Colonic mucosa (tissue), 4 donors: ENCODE results near the gene PKDCC. TPM values are rescaled to one million over a fixed set of nuclear protein-coding genes. Genes with fewer than 3 reads are reported as not detected.

Source experiments
- DNase-seq: peaks from one replicate; pipeline ENCODE4 v3.0.0-alpha.2; 2020
- H3K27ac ChIP-seq: fragments of 200-600 bp; one replicate; pipeline ENCODE4 v1.8.0; 2021
- H3K27me3 ChIP-seq: fragments of 200-600 bp; one replicate; pipeline ENCODE4 v1.8.0; 2021
- H3K36me3 ChIP-seq: fragments of 200-600 bp; one replicate; pipeline ENCODE4 v1.8.0; 2021
- H3K4me1 ChIP-seq: fragments of 200-600 bp; one replicate; pipeline ENCODE4 v1.8.0; 2021; ENCODE audit warnings: mild to moderate bottlenecking
- H3K4me3 ChIP-seq: fragments of 200-600 bp; one replicate; pipeline ENCODE4 v1.8.0; 2021
- H3K9ac ChIP-seq, 2 donors: one replicate each; pipeline ENCODE4 v1.7.0; 2013; ENCODE audit warnings: control low read depth in 2 of 2, low read depth in 2 of 2, low read length in 2 of 2
- H3K9me3 ChIP-seq: fragments of 200-600 bp; one replicate; pipeline ENCODE4 v1.8.0; 2021
- CTCF ChIP-seq: fragments of 200-600 bp; IDR thresholded peaks from one replicate; pipeline ENCODE4 v1.8.0; 2022; ENCODE audit warnings: antibody characterized with exemption, mild to moderate bottlenecking
- intact Hi-C: fragments of 100-400 bp; cut with DNase I; formaldehyde crosslinking; loops from one replicate; pipeline ENCODE4 v1.14.1; 2022
- total RNA-seq, 2 donors: library from RNA; stranded (reverse); fragmentation: NEBNext Ultra II Directional in 1 of 2; extraction: Animal tissue kit (Norgen Biotek cat#: 25700) in 1 of 2; gene quantifications; one replicate each; pipeline ENCODE4 v1.2.1, GENCODE V29; 2021
- donor health status: healthy.
- donor health status: DM: no; HTN: no; CAD: no.
- donor health status: DM: no; HTN: no; CAD: no.

Gene PKDCC
- total RNA-seq, 2 donors from 2014 or later: 61.3 to 125 TPM

GRCh38 chr2:42036940-42037339 lies 10.9 kb upstream of the PKDCC start:
- intact Hi-C loops: no loop called here
- H3K27ac ChIP-seq: no peak overlapping the region
- H3K27me3 ChIP-seq: no peaks in the 10 kb centered on the region
- DNase-seq: no peak
- no peak overlapping the region for H3K9ac ChIP-seq
- TF ChIP-seq CTCF: no peak
- no peaks in the 10 kb centered on the region for H3K4me1 ChIP-seq
- H3K9me3 ChIP-seq: no peaks in the 10 kb centered on the region
- H3K4me3 ChIP-seq: no peak overlapping the region
- H3K36me3 ChIP-seq: no peaks in the 10 kb centered on the region

GRCh38 chr2:42040643-42041278 lies 7.1 kb upstream of the PKDCC start:
- DNase-seq: no peak

GRCh38 chr2:42041377-42042127 lies 6.3 kb upstream of the PKDCC start:
- Histone ChIP-seq H3K9me3 (no peaks in the 10 kb centered on the region), H3K4me3 (no peak overlapping the region), H3K9ac (no peak overlapping the region), H3K4me1 (no peaks in the 10 kb centered on the region), H3K36me3 (no peaks in the 10 kb centered on the region), H3K27ac (no peak overlapping the region), H3K27me3 (no peaks in the 10 kb centered on the region)
- intact Hi-C loops: loop anchor here (10.0 kb wide), 1 partner anchor 77 kb away; no protein-coding TSS in a partner anchor
- DNase-seq: no peak
- no peak for TF ChIP-seq CTCF

More at GRCh38 chr2:42040643-42041278, 7.1 kb upstream of the PKDCC start:
- no peak overlapping the region for H3K27ac ChIP-seq
- no peaks in the 10 kb centered on the region for H3K36me3 ChIP-seq
- no peak overlapping the region for H3K4me3 ChIP-seq
- no peaks in the 10 kb centered on the region for H3K9me3 ChIP-seq
- no peaks in the 10 kb centered on the region for H3K27me3 ChIP-seq
- no peak for TF ChIP-seq CTCF
- no peaks in the 10 kb centered on the region for H3K4me1 ChIP-seq
- H3K9ac ChIP-seq: no peak overlapping the region
- intact Hi-C loops: loop anchor here (10.0 kb wide), 1 partner anchor 76 kb away; no protein-coding TSS in a partner anchor

- Histone ChIP-seq H3K27ac (no peak overlapping the region), H3K4me1 (no peaks in the 10 kb centered on the region), H3K4me3 (no peak overlapping the region), H3K27me3 (no peaks in the 10 kb centered on the region), H3K36me3 (no peaks in the 10 kb centered on the region), H3K9ac (no peak overlapping the region), H3K9me3 (no peaks in the 10 kb centered on the region)
- no peak for TF ChIP-seq CTCF
- no peak for DNase-seq
- intact Hi-C loops: loop anchor here (10.0 kb wide), 1 partner anchor 78 kb away; no protein-coding TSS in a partner anchor
Observed at GRCh38 chr2:42042631-42043355, 5.0 kb upstream of the PKDCC start.

- Histone ChIP-seq H3K9me3 (no peaks in the 10 kb centered on the region), H3K4me1 (no peaks in the 10 kb centered on the region), H3K4me3 (no peak overlapping the region), H3K27me3 (no peaks in the 10 kb centered on the region), H3K9ac (no peak overlapping the region), H3K27ac (no peak overlapping the region), H3K36me3 (no peaks in the 10 kb centered on the region)
- DNase-seq: no peak
- TF ChIP-seq CTCF: no peak
- intact Hi-C loops: loop anchor here (10.0 kb wide), 1 partner anchor 79 kb away; no protein-coding TSS in a partner anchor
Observed at GRCh38 chr2:42043789-42044394, 3.9 kb upstream of the PKDCC start.
